ENCODE measurements around the gene TBCK. TPM values are rescaled to one million over a fixed set of nuclear protein-coding genes. Genes with fewer than 3 reads are reported as not detected.

The TBCK gene
- total RNA-seq, 2 experiments from 2014 or later = 46.5 to 46.9 TPM

- POLR2A ChIA-PET = no interaction called here
- Histone ChIP-seq H2AFZ (ENCODE audit: low read length) (no peak overlapping the region), H3K4me3 (ENCODE audit: low read depth, low read length, poor library complexity, severe bottlenecking) (no peak overlapping the region), H4K20me1 (ENCODE audit: insufficient read depth, low read length) (no peaks in the 10 kb centered on the region), H3K9me3 (ENCODE audit: low read length) (no peaks in the 10 kb centered on the region), H3K4me1 (ENCODE audit: insufficient read depth, low read length, poor library complexity, severe bottlenecking) (no peaks in the 10 kb centered on the region), H3K36me3 (ENCODE audit: insufficient read depth, low read length) (no peaks in the 10 kb centered on the region), H3K79me2 (ENCODE audit: insufficient read depth, low read depth, low read length) (no peaks in the 10 kb centered on the region), H3K4me2 (ENCODE audit: low read length) (no peak overlapping the region), H3K27ac (ENCODE audit: low read depth, low read length, poor library complexity, severe bottlenecking) (no peak overlapping the region), H3K9me2 (ENCODE audit: insufficient read depth, low read length) (no peaks in the 10 kb centered on the region)
- TF ChIP-seq CTCF (conservative IDR thresholded peaks at IDR 0.05; ENCODE audit: low read length) = no peak
- TF ChIP-seq EZH2phosphoT487 (IDR thresholded peaks at IDR 0.05; ENCODE audit: borderline replicate concordance, low read depth, low read length) = no peak
- BruUV-seq (replicated peaks) = no TSS peak
- CTCF ChIA-PET (ENCODE audit: unreplicated experiment) = no interaction called here
- intact Hi-C loops (cut with micrococcal nuclease; ENCODE audit: unreplicated experiment) = no loop called here
- DNase-seq (ENCODE audit: low spot score) = no peak
Measured at GRCh38 chr4:106172861-106173260, 143.1 kb downstream of the TBCK start.

- H3K9me3 ChIP-seq (ENCODE audit: low read length) = no peaks in the 10 kb centered on the region
- H3K4me1 ChIP-seq (ENCODE audit: insufficient read depth, low read length, poor library complexity, severe bottlenecking) = no peaks in the 10 kb centered on the region
- H3K79me2 ChIP-seq (ENCODE audit: insufficient read depth, low read depth, low read length) = no peaks in the 10 kb centered on the region
- no peaks in the 10 kb centered on the region for H3K9me2 ChIP-seq (ENCODE audit: insufficient read depth, low read length)
- TF ChIP-seq EZH2phosphoT487 (IDR thresholded peaks at IDR 0.05; ENCODE audit: borderline replicate concordance, low read depth, low read length) (no peak), CTCF (conservative IDR thresholded peaks at IDR 0.05; ENCODE audit: low read length) (no peak)
- ChIA-PET POLR2A (no interaction called here), CTCF (ENCODE audit: unreplicated experiment) (no interaction called here)
- BruUV-seq (replicated peaks) = no TSS peak
- H4K20me1 ChIP-seq (ENCODE audit: insufficient read depth, low read length) = no peaks in the 10 kb centered on the region
- no peak overlapping the region for H3K4me2 ChIP-seq (ENCODE audit: low read length)
- H3K27ac ChIP-seq (ENCODE audit: low read depth, low read length, poor library complexity, severe bottlenecking) = no peak overlapping the region
- intact Hi-C loops (cut with micrococcal nuclease; ENCODE audit: unreplicated experiment) = no loop called here
- no peak for DNase-seq (ENCODE audit: low spot score)
- no peaks in the 10 kb centered on the region; the same call in 1 of the 2 replicates for H3K36me3 ChIP-seq (ENCODE audit: insufficient read depth, low read length)
- H2AFZ ChIP-seq (ENCODE audit: low read length) = no peak overlapping the region
- no peak overlapping the region for H3K4me3 ChIP-seq (ENCODE audit: low read depth, low read length, poor library complexity, severe bottlenecking)
Measured at GRCh38 chr4:106165351-106166010, 150.5 kb downstream of the TBCK start.

- no TSS peak for BruUV-seq (replicated peaks)
- Histone ChIP-seq H2AFZ (ENCODE audit: low read length) (no peak overlapping the region), H3K79me2 (ENCODE audit: insufficient read depth, low read depth, low read length) (no peaks in the 10 kb centered on the region), H3K4me3 (ENCODE audit: low read depth, low read length, poor library complexity, severe bottlenecking) (no peak overlapping the region), H3K4me1 (ENCODE audit: insufficient read depth, low read length, poor library complexity, severe bottlenecking) (no peaks in the 10 kb centered on the region), H3K36me3 (ENCODE audit: insufficient read depth, low read length) (no peaks in the 10 kb centered on the region; the same call in 1 of the 2 replicates), H3K27ac (ENCODE audit: low read depth, low read length, poor library complexity, severe bottlenecking) (no peak overlapping the region), H3K9me3 (ENCODE audit: low read length) (no peaks in the 10 kb centered on the region), H3K9me2 (ENCODE audit: insufficient read depth, low read length) (no peaks in the 10 kb centered on the region), H4K20me1 (ENCODE audit: insufficient read depth, low read length) (no peaks in the 10 kb centered on the region), H3K4me2 (ENCODE audit: low read length) (no peak overlapping the region)
- ChIA-PET POLR2A (interaction anchor here (0.7 kb wide), 2 partner anchors 19 to 129 kb away, joined by 3 to 4 read pairs; no protein-coding TSS in a partner anchor), CTCF (ENCODE audit: unreplicated experiment) (no interaction called here)
- no peak for TF ChIP-seq CTCF (conservative IDR thresholded peaks at IDR 0.05; ENCODE audit: low read length)
- TF ChIP-seq EZH2phosphoT487 (IDR thresholded peaks at IDR 0.05; ENCODE audit: borderline replicate concordance, low read depth, low read length) = no peak
- intact Hi-C loops (cut with micrococcal nuclease; ENCODE audit: unreplicated experiment) = no loop called here
- no peak for DNase-seq (ENCODE audit: low spot score)
Measured at GRCh38 chr4:106162278-106162677, 153.7 kb downstream of the TBCK start.

Measured in OCI-LY7 (cell line).